HEK293 (cell line): ENCODE measurements around the gene FGFR3.

ENCODE experiments used
- CTCF ChIA-PET: fragments of 350-600 bp; formaldehyde crosslinking; extraction: SDS; loops from one replicate; lab custom pipeline; 2021; ENCODE audit warnings: antibody characterized with exemption; lab: Yijun Ruan, JAX
- POLR2A ChIA-PET: fragments of 300-600 bp; formaldehyde crosslinking; extraction: SDS; loops from one replicate; lab custom pipeline; 2020; ENCODE audit warnings: antibody characterized with exemption, inconsistent platforms; lab: Yijun Ruan, JAX
- H3K27ac ChIP-seq: fragments of 200-500 bp; sonication (Bioruptor generic); 2 replicates; pipeline ENCODE4 v1.5.1; 2014; ENCODE audit warnings: low read depth, low read length, control low read depth, inconsistent platforms; ENCODE audit errors: extremely low read depth
- H3K36me3 ChIP-seq, 2 experiments: fragments of 200-500 bp in 1 of 2; sonication (Bioruptor generic) in 1 of 2; 1 replicate in 1 of 2; 2 replicates in 1 of 2; pipeline ENCODE4 v1.5.1; 2014 to 2017; ENCODE audit warnings: inconsistent platforms in 2 of 2, low read length in 2 of 2; ENCODE audit not compliant: control insufficient read depth in 2 of 2, insufficient read depth in 1 of 2
- H3K4me1 ChIP-seq: fragments of 200-500 bp; sonication (Bioruptor generic); 2 replicates; pipeline ENCODE4 v1.5.1; 2014; ENCODE audit warnings: mild to moderate bottlenecking, low read length, inconsistent platforms; ENCODE audit not compliant: control insufficient read depth, insufficient read depth
- H3K4me3 ChIP-seq: 2 replicates; pipeline ENCODE4 v1.5.1; 2011; ENCODE audit warnings: low read depth, mild to moderate bottlenecking, control low read depth, low read length, moderate library complexity
- H3K9me3 ChIP-seq: fragments of 200-500 bp; sonication (Bioruptor generic); 2 replicates; pipeline ENCODE4 v1.5.1; 2014; ENCODE audit warnings: low read depth, low read length, inconsistent platforms; ENCODE audit not compliant: control insufficient read depth, insufficient read depth
- AEBP2 ChIP-seq: fragments of 450-650 bp; formaldehyde crosslinking; IDR thresholded peaks from 2 replicates; pipeline ENCODE4 v1.5.1; 2016; ENCODE audit warnings: missing biosample characterization, missing genetic modification characterization, borderline replicate concordance
- KLF1 ChIP-seq: fragments of 450-650 bp; formaldehyde crosslinking; IDR thresholded peaks from 2 replicates; pipeline ENCODE4 v1.5.1; 2016; ENCODE audit warnings: missing biosample characterization, missing genetic modification characterization
- KLF16 ChIP-seq: fragments of 450-650 bp; formaldehyde crosslinking; IDR thresholded peaks from 2 replicates; pipeline ENCODE4 v1.5.1; 2017; ENCODE audit warnings: missing biosample characterization, missing genetic modification characterization
- REST ChIP-seq: fragments of 450-650 bp; formaldehyde crosslinking; IDR thresholded peaks from 2 replicates; pipeline ENCODE4 v1.5.1; 2016; ENCODE audit warnings: missing biosample characterization, missing genetic modification characterization
- WT1 ChIP-seq: fragments of 450-650 bp; formaldehyde crosslinking; IDR thresholded peaks from 2 replicates; pipeline ENCODE4 v1.5.1; 2016; ENCODE audit warnings: missing biosample characterization, missing genetic modification characterization
- ZBTB21 ChIP-seq: fragments of 450-650 bp; formaldehyde crosslinking; IDR thresholded peaks from 2 replicates; pipeline ENCODE4 v1.5.1; 2017; ENCODE audit warnings: missing biosample characterization, missing genetic modification characterization
- ZNF610 ChIP-seq: fragments of 450-650 bp; formaldehyde crosslinking; IDR thresholded peaks from 2 replicates; pipeline ENCODE4 v1.5.1; 2016; ENCODE audit warnings: missing biosample characterization, missing genetic modification characterization, borderline replicate concordance
- ZNF704 ChIP-seq: fragments of 450-650 bp; formaldehyde crosslinking; IDR thresholded peaks from 2 replicates; pipeline ENCODE4 v1.5.1; 2016; ENCODE audit warnings: missing biosample characterization, missing genetic modification characterization
- ZNF776 ChIP-seq: fragments of 450-650 bp; formaldehyde crosslinking; IDR thresholded peaks from 2 replicates; pipeline ENCODE4 v1.5.0; 2017; ENCODE audit warnings: missing biosample characterization, missing genetic modification characterization, borderline replicate concordance
- ZNF785 ChIP-seq: fragments of 450-650 bp; formaldehyde crosslinking; IDR thresholded peaks from 2 replicates; pipeline ENCODE4 v1.5.1; 2016; ENCODE audit warnings: missing biosample characterization, missing genetic modification characterization
- ZNF830 ChIP-seq: fragments of 450-650 bp; IDR thresholded peaks from 2 replicates; pipeline ENCODE4 v1.5.0; 2018; ENCODE audit warnings: missing biosample characterization, missing genetic modification characterization, low read depth, mild to moderate bottlenecking, moderate library complexity
- ZNF843 ChIP-seq: fragments of 450-650 bp; formaldehyde crosslinking; IDR thresholded peaks from 2 replicates; pipeline ENCODE4 v1.5.1; 2016; ENCODE audit warnings: missing biosample characterization, missing genetic modification characterization
- ZSCAN30 ChIP-seq: fragments of 450-650 bp; IDR thresholded peaks from 2 replicates; pipeline ENCODE4 v1.5.1; 2018; ENCODE audit warnings: missing biosample characterization, mild to moderate bottlenecking, missing genetic modification characterization, moderate library complexity
- ZSCAN4 ChIP-seq: fragments of 450-650 bp; formaldehyde crosslinking; IDR thresholded peaks from 2 replicates; pipeline ENCODE4 v1.5.1; 2017; ENCODE audit warnings: missing biosample characterization, missing genetic modification characterization

FGFR3 gene

GRCh38 chr4:1801286-1801958, 8.3 kb downstream of the FGFR3 start:
- TF ChIP-seq KLF16 (tag by site-specific recombination) (no peak), ZNF843 (tag by site-specific recombination) (no peak), ZSCAN30 (no peak), ZNF704 (tag by site-specific recombination) (no peak), AEBP2 (no peak), ZNF776 (tag by site-specific recombination) (no peak), ZNF610 (no peak), ZSCAN4 (tag by site-specific recombination) (no peak), ZNF830 (tag by site-specific recombination) (no peak), ZBTB21 (no peak), ZNF785 (no peak)
- H3K9me3 ChIP-seq = no peaks in the 10 kb centered on the region
- ChIA-PET CTCF (interaction anchor here (0.6 to 1.3 kb wide), 2 partner anchors 8 to 79 kb away, joined by 7 to 9 read pairs; no protein-coding TSS in a partner anchor), POLR2A (no interaction called here)
- peaks cover 0 to 88% of the 10 kb centered on the region in 2 experiments; a peak in 1 of 3 replicates for H3K36me3 ChIP-seq
- H3K4me1 ChIP-seq = no peaks in the 10 kb centered on the region
- H3K4me3 ChIP-seq = no peak overlapping the region
- H3K27ac ChIP-seq = no peak overlapping the region

- CTCF ChIA-PET = interaction anchor here (0.6 to 0.7 kb wide), 2 partner anchors 49 to 54 kb away, joined by 3 to 4 read pairs; no protein-coding TSS in a partner anchor
- no peaks in the 10 kb centered on the region for H3K4me1 ChIP-seq
- TF ChIP-seq KLF1 (tag by site-specific recombination) (peak; percentile 37; the same call in 1 of the 2 replicates), WT1 (tag by site-specific recombination) (no peak), REST (no peak)
- H3K4me3 ChIP-seq = no peak overlapping the region
- H3K27ac ChIP-seq = no peak overlapping the region
- no peaks in the 10 kb centered on the region for H3K9me3 ChIP-seq
- POLR2A ChIA-PET = no interaction called here
- peaks cover 0 to 84% of the 10 kb centered on the region in 2 experiments; a peak in 1 of 3 replicates for H3K36me3 ChIP-seq
These were observed 9.1 kb downstream of the FGFR3 start for GRCh38 chr4:1802151-1802715.
